ENCODE data around the gene TMTC2. TPM values are rescaled to one million over a fixed set of nuclear protein-coding genes. Genes with fewer than 3 reads are reported as not detected.

TMTC2 gene
- total RNA-seq, 4 donors from 2014 or later = 10.5 to 15.9 (median 11.5) TPM

GRCh38 chr12:82904219-82904790, 217.6 kb downstream of the TMTC2 start:
- TF ChIP-seq CTCF (IDR thresholded peaks at IDR 0.05) = no peak
- DNase-seq (ENCODE audit: low spot score) (no peak), ATAC-seq (ENCODE audit: low FRiP score) (no peak)

GRCh38 chr12:82910246-82910893, 223.7 kb downstream of the TMTC2 start:
- ATAC-seq (ENCODE audit: low FRiP score) (no peak), DNase-seq (ENCODE audit: low spot score) (no peak)
- TF ChIP-seq CTCF (IDR thresholded peaks at IDR 0.05) = no peak

GRCh38 chr12:82912406-82912805, 225.7 kb downstream of the TMTC2 start:
- ATAC-seq (ENCODE audit: low FRiP score) = no peak
- no peak for DNase-seq (ENCODE audit: low spot score)
- no peak for TF ChIP-seq CTCF (IDR thresholded peaks at IDR 0.05)

- no peak for TF ChIP-seq CTCF (IDR thresholded peaks at IDR 0.05)
- no peak for ATAC-seq (ENCODE audit: low FRiP score)
- no peak for DNase-seq (ENCODE audit: low spot score)
Observed at GRCh38 chr12:82919388-82920054, 232.8 kb downstream of the TMTC2 start.

GRCh38 chr12:82923935-82924334, 237.2 kb downstream of the TMTC2 start:
- ATAC-seq (ENCODE audit: low FRiP score) (no peak), DNase-seq (ENCODE audit: low spot score) (no peak)
- no peak for TF ChIP-seq CTCF (IDR thresholded peaks at IDR 0.05)

GRCh38 chr12:82926630-82927029, 239.9 kb downstream of the TMTC2 start:
- DNase-seq (ENCODE audit: low spot score) (no peak), ATAC-seq (ENCODE audit: low FRiP score) (no peak)
- no peak for TF ChIP-seq CTCF (IDR thresholded peaks at IDR 0.05)

GRCh38 chr12:82930301-82930700, 243.6 kb downstream of the TMTC2 start:
- no peak for TF ChIP-seq CTCF (IDR thresholded peaks at IDR 0.05)

More at GRCh38 chr12:82930301-82930700, 243.6 kb downstream of the TMTC2 start:
- no peak for DNase-seq (ENCODE audit: low spot score)
- ATAC-seq (ENCODE audit: low FRiP score) = no peak
